ENCODE results near the gene GRIK1. TPM values are rescaled to one million over a fixed set of nuclear protein-coding genes. Genes with fewer than 3 reads are reported as not detected.

Gene GRIK1
- total RNA-seq, 2 experiments from 2014 or later = not detected

DNA sequence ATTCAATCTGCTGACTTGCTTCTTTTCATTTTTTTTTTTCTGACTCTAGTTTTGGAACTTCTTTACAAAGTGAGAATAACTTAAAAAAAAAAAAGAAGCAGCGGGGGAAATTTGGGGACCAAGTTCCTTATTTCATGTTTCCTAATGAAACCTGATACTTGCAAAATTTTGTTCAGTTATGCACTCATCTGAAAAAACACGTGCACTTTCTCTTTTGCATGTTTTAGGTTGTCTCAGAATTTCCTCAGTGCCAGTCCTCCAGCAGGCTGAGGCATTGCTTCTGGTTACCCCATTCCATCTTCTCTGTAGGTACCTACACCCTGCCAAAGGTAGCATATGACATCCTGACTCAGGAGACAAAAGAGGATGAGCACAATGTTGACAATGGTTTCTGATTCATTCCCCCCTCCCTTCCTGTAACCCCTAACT lies 299.7 kb downstream of the GRIK1 start:
- peaks cover 5% of the 10 kb centered on the region for H3K4me1 Mint-ChIP-seq (ENCODE audit: low read depth)
- H3K27ac Mint-ChIP-seq = no peak overlapping the region
- ChIA-PET CTCF (no interaction called here), POLR2A (interaction anchor here (0.8 kb wide), 1 partner anchor 470 kb away, joined by 3 read pairs; no protein-coding TSS in a partner anchor)
- TF ChIP-seq, protein P1, sequence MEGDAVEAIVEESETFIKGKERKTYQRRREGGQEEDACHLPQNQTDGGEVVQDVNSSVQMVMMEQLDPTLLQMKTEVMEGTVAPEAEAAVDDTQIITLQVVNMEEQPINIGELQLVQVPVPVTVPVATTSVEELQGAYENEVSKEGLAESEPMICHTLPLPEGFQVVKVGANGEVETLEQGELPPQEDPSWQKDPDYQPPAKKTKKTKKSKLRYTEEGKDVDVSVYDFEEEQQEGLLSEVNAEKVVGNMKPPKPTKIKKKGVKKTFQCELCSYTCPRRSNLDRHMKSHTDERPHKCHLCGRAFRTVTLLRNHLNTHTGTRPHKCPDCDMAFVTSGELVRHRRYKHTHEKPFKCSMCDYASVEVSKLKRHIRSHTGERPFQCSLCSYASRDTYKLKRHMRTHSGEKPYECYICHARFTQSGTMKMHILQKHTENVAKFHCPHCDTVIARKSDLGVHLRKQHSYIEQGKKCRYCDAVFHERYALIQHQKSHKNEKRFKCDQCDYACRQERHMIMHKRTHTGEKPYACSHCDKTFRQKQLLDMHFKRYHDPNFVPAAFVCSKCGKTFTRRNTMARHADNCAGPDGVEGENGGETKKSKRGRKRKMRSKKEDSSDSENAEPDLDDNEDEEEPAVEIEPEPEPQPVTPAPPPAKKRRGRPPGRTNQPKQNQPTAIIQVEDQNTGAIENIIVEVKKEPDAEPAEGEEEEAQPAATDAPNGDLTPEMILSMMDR (IDR thresholded peaks at IDR 0.05) = no peak
- no peaks in the 10 kb centered on the region for H3K36me3 Mint-ChIP-seq (ENCODE audit: low read depth)
- no peaks in the 10 kb centered on the region for H3K9me3 Mint-ChIP-seq
- DNase-seq (no peak), ATAC-seq (no peak)
- no peak overlapping the region for H3K4me3 Mint-ChIP-seq
- H3K27me3 Mint-ChIP-seq = no peaks in the 10 kb centered on the region
- intact Hi-C loops (cut with micrococcal nuclease) = no loop called here

DNA sequence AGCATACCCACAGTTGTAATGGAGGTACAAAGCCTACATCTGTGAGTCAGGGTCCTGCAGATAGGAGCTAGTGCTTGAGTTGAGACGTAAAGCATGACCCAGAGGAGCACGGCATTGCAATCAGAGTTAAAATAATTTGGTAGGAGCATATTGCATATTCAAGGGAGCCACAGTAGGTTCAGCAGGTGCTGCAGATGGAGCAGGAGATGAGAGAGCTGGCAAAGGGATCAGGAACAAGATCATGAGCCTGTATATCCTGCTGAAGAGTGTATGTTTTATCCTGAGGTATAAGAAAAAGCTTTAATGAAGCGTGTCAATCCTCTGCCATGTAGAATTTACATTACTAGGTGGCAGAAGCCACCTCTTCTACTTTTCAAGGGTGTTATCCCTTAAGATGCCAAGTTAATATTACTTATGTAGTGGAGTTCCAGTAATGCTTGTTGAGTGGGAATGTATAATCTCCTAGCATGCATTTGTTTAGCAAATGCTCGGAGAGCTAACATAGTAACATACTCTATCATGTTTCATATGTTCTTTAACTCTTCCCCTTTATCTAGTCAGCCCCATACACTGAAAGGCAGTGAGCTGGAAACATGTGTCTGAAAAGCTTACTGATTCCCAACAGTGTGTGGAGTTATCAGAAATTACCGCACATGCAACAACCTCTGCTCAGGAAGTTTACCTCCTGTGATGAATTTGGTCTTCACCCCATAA lies 300.3 kb downstream of the GRIK1 start:
- peaks cover 5% of the 10 kb centered on the region for H3K4me1 Mint-ChIP-seq (ENCODE audit: low read depth)
- POLR2A ChIA-PET = no interaction called here
- no peaks in the 10 kb centered on the region for H3K27me3 Mint-ChIP-seq
- ATAC-seq (no peak), DNase-seq (no peak)
- intact Hi-C loops (cut with micrococcal nuclease) = no loop called here
- CTCF ChIA-PET = no interaction called here
- H3K27ac Mint-ChIP-seq = no peak overlapping the region
- H3K4me3 Mint-ChIP-seq = no peak overlapping the region
- no peaks in the 10 kb centered on the region for H3K9me3 Mint-ChIP-seq
- H3K36me3 Mint-ChIP-seq (ENCODE audit: low read depth) = no peaks in the 10 kb centered on the region
- TF ChIP-seq, protein P1 (IDR thresholded peaks at IDR 0.05) = no peak

DNA sequence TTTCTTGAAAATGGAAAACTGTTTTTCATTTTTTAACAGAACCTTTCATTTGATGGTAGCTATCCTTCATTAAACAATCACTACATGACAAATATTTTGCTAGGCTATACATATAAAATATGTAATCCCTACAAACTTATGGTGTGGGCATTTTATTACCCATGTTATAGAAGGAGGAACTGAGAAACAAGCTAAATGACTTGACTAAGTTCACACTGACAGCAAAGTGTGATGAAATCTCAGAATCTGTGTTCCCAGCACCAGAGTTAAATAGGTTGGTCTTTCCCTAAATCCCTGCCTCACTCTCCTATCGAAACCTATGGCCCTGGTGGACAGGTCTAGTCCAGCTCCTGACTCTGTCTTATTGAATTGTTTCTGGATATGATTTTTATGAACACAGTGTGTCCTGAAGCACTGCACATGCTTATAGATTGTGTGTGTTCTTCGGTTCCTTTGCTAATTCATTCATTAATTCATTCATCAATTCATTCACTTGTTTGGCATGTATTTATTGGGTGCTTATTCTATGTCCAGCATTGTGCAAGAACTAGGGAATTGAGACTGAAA lies 301.0 kb downstream of the GRIK1 start:
- CTCF ChIA-PET = no interaction called here
- DNase-seq = no peak
- POLR2A ChIA-PET = no interaction called here
- no peak overlapping the region for H3K4me3 Mint-ChIP-seq
- no peak overlapping the region for H3K27ac Mint-ChIP-seq
- no peak for ATAC-seq
- H3K9me3 Mint-ChIP-seq = no peaks in the 10 kb centered on the region
- H3K27me3 Mint-ChIP-seq = no peaks in the 10 kb centered on the region
- H3K4me1 Mint-ChIP-seq (ENCODE audit: low read depth) = peaks cover 5% of the 10 kb centered on the region
- no peaks in the 10 kb centered on the region for H3K36me3 Mint-ChIP-seq (ENCODE audit: low read depth)
- intact Hi-C loops (cut with micrococcal nuclease) = no loop called here
- TF ChIP-seq, protein P1 (IDR thresholded peaks at IDR 0.05) = no peak

DNA sequence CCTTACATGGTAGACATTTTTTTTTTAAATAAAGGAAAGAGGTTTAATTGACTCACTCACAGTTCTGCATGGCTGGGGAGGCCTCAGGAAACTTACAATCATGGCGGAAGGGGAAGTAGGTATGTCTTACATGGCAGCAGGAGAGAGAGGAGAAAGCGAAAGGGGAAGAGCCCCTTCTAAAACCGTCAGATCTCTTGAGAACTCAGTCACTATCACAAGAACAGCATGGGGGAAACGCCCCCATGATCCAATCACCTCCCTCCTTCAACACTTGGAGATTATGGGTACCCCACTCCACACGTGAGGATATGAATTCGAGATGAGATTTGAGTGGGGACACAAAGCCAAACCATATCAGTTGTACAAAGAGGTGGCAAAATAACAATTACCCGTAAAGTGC lies 301.7 kb downstream of the GRIK1 start:
- Mint-ChIP-seq H3K27ac (no peak overlapping the region), H3K27me3 (no peaks in the 10 kb centered on the region), H3K9me3 (no peaks in the 10 kb centered on the region), H3K36me3 (ENCODE audit: low read depth) (no peaks in the 10 kb centered on the region), H3K4me3 (no peak overlapping the region), H3K4me1 (ENCODE audit: low read depth) (peaks cover 5% of the 10 kb centered on the region)
- intact Hi-C loops (cut with micrococcal nuclease) = no loop called here
- CTCF ChIA-PET = no interaction called here
- POLR2A ChIA-PET = no interaction called here
- ATAC-seq = no peak
- TF ChIP-seq, protein P1 (IDR thresholded peaks at IDR 0.05) = no peak
- DNase-seq = no peak

DNA sequence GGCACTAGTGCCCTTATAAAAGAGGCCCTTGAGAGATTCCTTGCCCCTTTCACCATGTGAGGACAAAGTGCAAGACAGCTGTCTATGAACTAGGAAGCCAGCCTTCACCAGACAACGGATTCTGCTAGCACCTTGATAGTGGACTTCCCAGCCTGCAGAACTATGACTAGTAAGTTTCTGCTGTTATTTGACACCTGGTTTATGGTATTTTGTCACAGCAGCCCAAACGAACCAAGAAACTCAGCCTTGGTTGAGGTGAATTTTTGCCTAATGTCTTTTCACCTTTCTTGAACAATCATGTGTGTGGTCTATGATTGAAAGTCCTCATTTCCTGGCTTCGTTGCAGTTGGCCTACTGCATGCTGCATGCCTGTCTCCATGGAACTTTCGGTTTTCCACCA lies 302.2 kb downstream of the GRIK1 start:
- no peaks in the 10 kb centered on the region for H3K9me3 Mint-ChIP-seq
- CTCF ChIA-PET = no interaction called here
- H3K4me3 Mint-ChIP-seq = no peak overlapping the region
- POLR2A ChIA-PET = no interaction called here
- ATAC-seq (no peak), DNase-seq (no peak)
- TF ChIP-seq, protein P1 (IDR thresholded peaks at IDR 0.05) = no peak
- H3K36me3 Mint-ChIP-seq (ENCODE audit: low read depth) = no peaks in the 10 kb centered on the region
- H3K27me3 Mint-ChIP-seq = no peaks in the 10 kb centered on the region
- no peak overlapping the region for H3K27ac Mint-ChIP-seq
- H3K4me1 Mint-ChIP-seq (ENCODE audit: low read depth) = peaks cover 5% of the 10 kb centered on the region
- intact Hi-C loops (cut with micrococcal nuclease) = no loop called here
